Nephron (organoid): ENCODE measurements around the gene SCIN.
"Not testable (repeated sequence)": the region's sequence is repeated elsewhere in the genome, so short reads cannot be mapped to it uniquely, and the experiment has no call there.

Experiments
- H3K27ac Mint-ChIP-seq, 3 experiments: 2 replicates each; pipeline ENCODE4 v1.8.0; 2020; ENCODE audit warnings: mixed read lengths in 3 of 3, mild to moderate bottlenecking in 2 of 3, moderate library complexity in 1 of 3
- H3K27me3 Mint-ChIP-seq: 2 replicates; pipeline ENCODE4 v1.8.0; 2021; ENCODE audit warnings: low read depth, mild to moderate bottlenecking, moderate library complexity, mixed read lengths
- H3K36me3 Mint-ChIP-seq: 2 replicates; pipeline ENCODE4 v1.8.0; 2020; ENCODE audit warnings: low read depth, mixed read lengths
- H3K4me1 Mint-ChIP-seq: 2 replicates; pipeline ENCODE4 v1.8.0; 2020; ENCODE audit warnings: mixed read lengths
- H3K4me3 Mint-ChIP-seq, 3 experiments: 2 replicates each; pipeline ENCODE4 v1.8.0; 2020; ENCODE audit warnings: mild to moderate bottlenecking in 3 of 3, mixed read lengths in 3 of 3, moderate library complexity in 2 of 3
- H3K9me3 Mint-ChIP-seq: 2 replicates; pipeline ENCODE4 v1.8.0; 2020; ENCODE audit warnings: mixed read lengths
- TF ChIP-seq, protein P1 (sequence below), 3 experiments: fragments of 200-600 bp; sonication (generic); IDR thresholded peaks; one replicate each; pipeline ENCODE4 v1.5.0; 2021; ENCODE audit warnings: antibody characterized with exemption in 3 of 3; ENCODE audit not compliant: unreplicated experiment in 3 of 3

The SCIN gene

DNA sequence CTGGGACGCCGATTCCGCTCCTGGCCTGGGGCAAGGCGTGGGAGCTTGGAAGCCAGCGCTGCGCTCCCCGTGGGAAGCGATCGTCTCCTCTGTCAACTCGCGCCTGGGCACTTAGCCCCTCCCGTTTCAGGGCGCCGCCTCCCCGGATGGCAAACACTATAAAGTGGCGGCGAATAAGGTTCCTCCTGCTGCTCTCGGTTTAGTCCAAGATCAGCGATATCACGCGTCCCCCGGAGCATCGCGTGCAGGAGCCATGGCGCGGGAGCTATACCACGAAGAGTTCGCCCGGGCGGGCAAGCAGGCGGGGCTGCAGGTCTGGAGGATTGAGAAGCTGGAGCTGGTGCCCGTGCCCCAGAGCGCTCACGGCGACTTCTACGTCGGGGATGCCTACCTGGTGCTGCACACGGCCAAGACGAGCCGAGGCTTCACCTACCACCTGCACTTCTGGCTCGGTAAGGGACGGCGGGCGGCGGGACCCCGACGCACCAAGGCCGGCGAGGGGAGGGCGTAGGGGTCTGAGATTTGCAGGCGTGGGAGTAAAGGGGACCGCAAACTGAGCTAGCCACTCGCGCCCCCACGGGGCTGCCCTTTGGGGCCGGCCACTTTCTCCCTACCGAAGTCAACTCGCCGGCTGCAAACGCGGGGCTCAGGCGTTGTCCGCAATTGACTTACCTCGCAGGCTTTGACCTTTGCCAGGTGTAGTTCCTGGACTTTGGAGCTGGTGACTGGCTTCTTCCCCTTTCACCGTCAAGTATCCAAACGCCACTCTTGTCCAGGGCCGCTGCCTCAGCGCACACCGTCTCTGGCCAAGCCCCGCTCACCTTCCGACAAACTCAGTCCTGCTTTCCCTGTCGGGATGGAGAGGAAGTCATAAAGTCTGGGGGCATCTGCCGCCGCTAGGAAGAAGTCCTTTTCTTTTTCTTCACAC, at the start of gene SCIN:
TSS of gene SCIN (plus strand) at position 187 of the 928 bp plus-strand sequence. CDS start at position 254, 67 bp downstream.
- H3K36me3 Mint-ChIP-seq = no peaks in the 10 kb centered on the region
- peaks cover 11% of the 10 kb centered on the region for H3K4me1 Mint-ChIP-seq
- H3K9me3 Mint-ChIP-seq = no peaks in the 10 kb centered on the region
- peak within 1 kb of the TSS; percentile 85 to 86 (median 86) for H3K4me3 Mint-ChIP-seq
- TF ChIP-seq, protein P1, sequence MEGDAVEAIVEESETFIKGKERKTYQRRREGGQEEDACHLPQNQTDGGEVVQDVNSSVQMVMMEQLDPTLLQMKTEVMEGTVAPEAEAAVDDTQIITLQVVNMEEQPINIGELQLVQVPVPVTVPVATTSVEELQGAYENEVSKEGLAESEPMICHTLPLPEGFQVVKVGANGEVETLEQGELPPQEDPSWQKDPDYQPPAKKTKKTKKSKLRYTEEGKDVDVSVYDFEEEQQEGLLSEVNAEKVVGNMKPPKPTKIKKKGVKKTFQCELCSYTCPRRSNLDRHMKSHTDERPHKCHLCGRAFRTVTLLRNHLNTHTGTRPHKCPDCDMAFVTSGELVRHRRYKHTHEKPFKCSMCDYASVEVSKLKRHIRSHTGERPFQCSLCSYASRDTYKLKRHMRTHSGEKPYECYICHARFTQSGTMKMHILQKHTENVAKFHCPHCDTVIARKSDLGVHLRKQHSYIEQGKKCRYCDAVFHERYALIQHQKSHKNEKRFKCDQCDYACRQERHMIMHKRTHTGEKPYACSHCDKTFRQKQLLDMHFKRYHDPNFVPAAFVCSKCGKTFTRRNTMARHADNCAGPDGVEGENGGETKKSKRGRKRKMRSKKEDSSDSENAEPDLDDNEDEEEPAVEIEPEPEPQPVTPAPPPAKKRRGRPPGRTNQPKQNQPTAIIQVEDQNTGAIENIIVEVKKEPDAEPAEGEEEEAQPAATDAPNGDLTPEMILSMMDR (IDR thresholded peaks at IDR 0.05; ENCODE audit: unreplicated experiment in 3 of 3) = no peak
- H3K27ac Mint-ChIP-seq = peak within 1 kb of the TSS; percentile 46 to 79 (median 78)
- peaks cover 63% of the 10 kb centered on the region for H3K27me3 Mint-ChIP-seq

DNA sequence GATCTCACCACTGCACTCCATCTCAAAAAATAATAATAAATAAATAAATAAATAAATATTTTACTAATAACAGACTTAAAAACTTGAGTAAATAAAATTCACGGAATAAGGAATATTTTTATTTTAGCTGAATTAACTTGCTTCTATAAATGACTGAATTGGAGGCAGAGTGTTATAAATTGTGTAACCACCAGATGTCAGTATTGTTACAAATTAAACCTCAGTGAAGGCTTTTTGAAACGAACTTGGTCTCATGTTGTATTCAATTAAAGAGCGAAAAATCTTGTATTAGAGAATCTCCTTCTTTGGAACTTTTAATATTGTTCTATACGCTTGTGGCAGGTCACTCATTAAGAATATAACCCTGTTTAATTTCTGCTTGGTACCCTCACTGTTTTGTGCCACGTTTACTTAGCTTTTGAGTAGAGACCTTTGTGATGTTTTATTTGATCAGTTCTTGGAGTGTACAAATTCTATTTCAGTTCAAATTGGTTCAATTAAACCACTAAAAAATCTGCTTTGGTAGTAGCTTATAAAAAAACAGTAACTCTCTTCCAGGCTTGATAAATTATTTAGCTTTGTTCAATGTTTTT, 45.6 kb upstream of the SCIN start:
- TF ChIP-seq, protein P1 (IDR thresholded peaks at IDR 0.05; ENCODE audit: unreplicated experiment in 3 of 3) = peak; percentile 57 to 89 (median 66)
- H3K4me1 Mint-ChIP-seq = peaks cover 5% of the 10 kb centered on the region

GRCh38 chr7:12526693-12527092, 43.8 kb upstream of the SCIN start:
- not testable (repeated sequence) for H3K27ac Mint-ChIP-seq, H3K27me3 Mint-ChIP-seq, H3K36me3 Mint-ChIP-seq, H3K9me3 Mint-ChIP-seq, H3K4me3 Mint-ChIP-seq, H3K4me1 Mint-ChIP-seq

More for the DNA sequence above, 45.6 kb upstream of the SCIN start:
- no peaks in the 10 kb centered on the region for H3K36me3 Mint-ChIP-seq
- H3K27me3 Mint-ChIP-seq = peaks cover 3% of the 10 kb centered on the region
- H3K4me3 Mint-ChIP-seq = no peak overlapping the region
- H3K9me3 Mint-ChIP-seq = no peaks in the 10 kb centered on the region
- H3K27ac Mint-ChIP-seq = no peak overlapping the region

DNA sequence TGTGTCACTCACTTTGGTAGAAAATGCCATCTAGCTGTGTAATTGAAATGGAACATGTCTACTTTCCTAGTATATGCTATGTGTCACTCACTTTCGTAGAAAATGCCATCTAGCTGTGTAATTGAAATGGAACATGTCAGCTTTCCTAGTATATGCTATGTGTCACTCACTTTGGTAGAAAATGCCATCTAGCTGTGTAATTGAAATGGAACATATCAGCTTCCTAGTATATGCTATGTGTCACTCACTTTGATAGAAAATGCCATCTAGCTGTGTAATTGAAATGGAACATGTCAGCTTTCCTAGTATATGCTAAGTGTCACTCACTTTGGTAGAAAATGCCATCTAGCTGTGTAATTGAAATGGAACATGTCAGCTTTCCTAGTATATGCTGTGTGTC, 42.9 kb upstream of the SCIN start:
- H3K4me3 Mint-ChIP-seq, H3K27me3 Mint-ChIP-seq, H3K36me3 Mint-ChIP-seq, H3K9me3 Mint-ChIP-seq, H3K4me1 Mint-ChIP-seq, H3K27ac Mint-ChIP-seq: not testable (repeated sequence)

DNA sequence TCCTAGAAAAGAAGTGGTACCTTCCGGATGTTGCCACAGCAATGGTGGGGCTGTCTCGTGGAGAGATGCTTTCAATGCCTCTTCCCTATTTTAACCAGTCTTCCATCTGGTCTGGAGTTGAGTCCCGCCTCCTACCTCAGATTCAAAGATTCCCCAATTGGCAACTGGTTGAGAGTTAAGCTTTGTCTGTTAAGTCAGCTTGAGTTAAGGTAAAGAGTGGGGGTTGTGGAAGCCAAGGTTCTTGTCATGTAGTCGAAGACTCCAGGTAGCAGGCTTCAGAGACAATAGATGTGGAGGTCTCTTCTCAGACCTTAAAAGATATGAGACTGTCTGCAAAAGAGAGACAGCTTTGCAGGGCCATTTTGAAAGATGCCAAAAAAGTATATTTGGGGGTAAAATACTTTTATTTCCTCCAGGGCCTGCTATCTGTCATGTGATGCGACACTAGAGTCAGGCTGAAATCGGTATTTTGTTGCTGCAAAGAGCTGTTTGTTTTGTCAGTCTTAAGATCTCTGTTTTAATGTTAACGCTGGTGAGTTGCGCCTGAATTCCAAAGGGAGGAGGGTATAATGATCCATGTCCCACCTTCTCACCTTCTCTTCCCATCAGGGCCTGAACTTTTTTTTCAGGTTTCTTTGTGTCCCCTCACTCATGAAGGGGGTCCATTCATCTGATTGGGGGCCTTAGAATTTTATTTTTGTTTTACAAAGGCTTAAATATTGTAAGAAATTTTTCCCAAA, 40.4 kb upstream of the SCIN start:
- Mint-ChIP-seq H3K4me1 (peaks cover under 1% of the 10 kb centered on the region), H3K4me3 (no peak overlapping the region), H3K9me3 (peaks cover 6% of the 10 kb centered on the region), H3K27me3 (no peaks in the 10 kb centered on the region), H3K27ac (no peak overlapping the region), H3K36me3 (peaks cover 6% of the 10 kb centered on the region)
- TF ChIP-seq, protein P1 (IDR thresholded peaks at IDR 0.05; ENCODE audit: unreplicated experiment in 3 of 3) = no peak

DNA sequence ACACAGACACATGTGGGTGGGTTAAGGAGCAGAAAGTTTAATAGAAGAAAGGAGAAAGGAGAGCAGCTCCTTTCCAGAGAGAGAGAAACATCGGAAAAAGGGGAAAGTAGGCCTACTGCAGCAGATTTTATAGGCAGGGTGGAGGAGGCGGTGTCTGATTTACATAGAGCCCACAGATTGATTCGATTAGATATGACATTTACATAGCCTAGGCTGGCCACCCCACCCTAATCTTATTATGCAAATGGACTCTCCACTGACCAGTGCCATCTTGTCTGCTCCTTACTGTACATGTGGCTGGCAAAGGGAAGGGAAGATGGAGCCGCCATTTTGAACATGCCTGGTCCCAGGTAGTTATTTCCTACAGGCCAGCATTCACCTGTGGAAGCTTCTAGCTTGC, 38.7 kb upstream of the SCIN start:
- Mint-ChIP-seq H3K4me1 (no peaks in the 10 kb centered on the region), H3K9me3 (peaks cover 10% of the 10 kb centered on the region), H3K27me3 (no peaks in the 10 kb centered on the region), H3K36me3 (peaks cover 10% of the 10 kb centered on the region), H3K4me3 (no peak overlapping the region), H3K27ac (no peak overlapping the region)
- TF ChIP-seq, protein P1 (IDR thresholded peaks at IDR 0.05; ENCODE audit: unreplicated experiment in 3 of 3) = no peak
